Adipose tissue (tissue), 3 donors: Measurements from ENCODE around the gene TCP11X1. TPM values are rescaled to one million over a fixed set of nuclear protein-coding genes. Genes with fewer than 3 reads are reported as not detected.
"Not testable (repeated sequence)": the region's sequence is repeated elsewhere in the genome, so short reads cannot be mapped to it uniquely, and the experiment has no call there.

ENCODE experiments used
- H3K27ac ChIP-seq: one replicate; pipeline ENCODE4 v1.5.1; 2013; ENCODE audit warnings: low read depth, low read length
- WGBS, 3 donors: extraction: QIAGEN DNeasy Blood & Tissue Kit; methylation state at CpG; one replicate each; pipeline ENCODE4 v1.1.7; 2013; 5-methylcytosine and 5-hydroxymethylcytosine counted together
- polyA plus RNA-seq, 3 donors: library from polyadenylated mRNA; stranded (reverse); fragments of 200-250 nt; gene quantifications; one replicate each; pipeline ENCODE4 v1.2.3, GENCODE V29; 2013
- donor health status: healthy with polysubstance abuse.
- donor health status: Bipolar disorder and iron deficiency.
- donor health status: healthy.

Gene TCP11X1
- not detected for polyA plus RNA-seq

DNA sequence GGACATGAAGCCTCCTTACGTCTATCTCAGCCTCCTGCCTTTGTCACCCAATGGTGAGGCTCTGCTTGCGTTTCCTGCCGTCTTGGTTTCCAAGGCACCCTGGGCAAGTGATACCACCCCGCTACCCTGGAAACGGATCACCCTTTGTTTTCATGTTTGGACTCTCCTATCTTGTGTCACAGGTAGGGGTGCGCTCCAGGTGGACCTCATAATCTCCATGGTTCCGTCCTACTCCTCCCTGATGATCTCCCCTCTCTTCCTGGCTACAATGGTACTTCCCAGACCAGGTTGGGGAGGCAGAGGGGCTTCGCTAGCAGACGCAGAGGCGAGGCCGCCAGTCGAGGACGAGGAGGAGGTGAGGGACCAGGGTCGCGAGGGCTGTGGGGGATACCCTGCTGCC, at the start of gene TCP11X1:
Gene TCP11X1, plus strand, starts transcription at position 316 of the 400 bp plus-strand sequence.
- H3K27ac ChIP-seq = not testable (repeated sequence)
- WGBS, 3 donors = no CpG with 5 or more reads among the region's 15 CpGs

DNA sequence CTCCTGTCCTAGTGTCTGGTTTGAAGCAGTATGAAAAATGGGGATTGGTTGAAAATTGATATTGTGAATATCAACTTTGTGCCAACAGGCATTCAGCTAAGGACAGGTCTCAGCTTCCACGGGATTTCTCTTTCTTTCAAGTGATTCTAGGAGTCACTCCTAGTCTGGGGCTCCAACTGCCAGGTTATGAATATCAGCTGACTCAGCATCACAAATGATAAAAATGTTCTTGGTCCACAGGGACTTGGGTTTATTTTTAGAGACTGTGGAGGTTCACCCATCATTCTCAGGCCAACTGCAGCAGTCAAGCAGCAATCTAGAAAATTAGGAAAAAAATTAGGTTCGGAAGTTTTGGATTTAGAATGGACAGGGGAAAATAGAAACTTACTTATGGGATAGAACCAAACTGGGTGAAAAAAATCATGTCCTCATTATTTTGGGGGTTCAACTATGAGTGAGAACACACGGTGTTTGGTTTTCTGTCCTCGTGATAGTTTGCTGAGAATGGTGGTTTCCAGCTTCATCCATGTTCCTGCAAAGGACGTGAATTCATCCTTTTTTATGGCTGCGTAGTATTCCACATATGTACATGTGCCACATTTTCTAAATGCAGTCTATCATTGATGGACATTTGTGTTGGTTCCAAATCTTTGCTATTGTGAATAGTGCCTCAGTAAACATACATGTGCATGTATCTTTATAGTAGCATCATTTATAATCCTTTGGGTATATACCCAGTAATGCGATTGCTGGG, 29.0 kb upstream of the TCP11X1 start:
- WGBS, 3 donors = 64 to 80% (median 74%) methylated on average over 7 of the region's 7 CpGs
- no peak overlapping the region for H3K27ac ChIP-seq

DNA sequence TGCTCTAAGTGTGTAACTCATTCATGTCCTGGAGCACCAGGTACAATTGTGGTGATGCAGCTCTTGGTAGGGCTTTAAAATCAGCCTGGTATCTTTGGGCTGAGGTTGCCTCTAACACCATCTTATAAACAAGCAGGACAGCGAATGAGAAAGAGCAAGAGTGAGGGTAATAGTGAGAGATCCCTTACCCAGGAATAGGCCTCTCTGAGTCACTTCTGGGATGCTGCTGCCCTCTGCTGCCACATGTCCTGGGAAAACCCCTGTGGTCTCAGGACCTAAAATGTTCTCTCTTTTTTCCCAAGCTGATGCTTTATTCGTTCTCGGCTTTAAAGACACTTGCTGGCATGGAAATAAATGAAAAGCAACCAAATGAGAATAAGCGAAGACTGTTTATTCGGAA, 7.2 kb upstream of the TCP11X1 start:
- WGBS, 3 donors = no CpG with 5 or more reads among the region's 5 CpGs
- H3K27ac ChIP-seq = not testable (repeated sequence)

DNA sequence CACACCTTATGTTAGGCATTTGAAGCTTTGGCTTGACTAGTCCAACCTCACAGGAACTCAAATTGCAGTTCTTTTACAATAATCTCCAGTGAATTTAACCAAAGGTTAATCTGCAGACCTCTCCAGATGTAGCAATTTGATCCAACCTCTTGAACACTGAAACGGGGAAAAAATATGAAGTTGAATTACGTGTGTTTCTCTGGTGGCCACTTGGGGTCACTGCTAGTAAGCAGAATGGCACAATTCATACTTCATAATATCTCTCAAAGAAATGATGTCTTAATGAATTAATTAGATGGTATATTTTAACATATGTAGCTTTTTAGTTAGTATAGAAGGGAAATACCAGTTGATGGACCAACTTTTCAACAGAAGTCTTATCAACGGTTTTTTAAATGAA, 1.4 kb downstream of the TCP11X1 start:
- WGBS, 3 donors = no CpG with 5 or more reads among the region's 3 CpGs
- not testable (repeated sequence) for H3K27ac ChIP-seq

DNA sequence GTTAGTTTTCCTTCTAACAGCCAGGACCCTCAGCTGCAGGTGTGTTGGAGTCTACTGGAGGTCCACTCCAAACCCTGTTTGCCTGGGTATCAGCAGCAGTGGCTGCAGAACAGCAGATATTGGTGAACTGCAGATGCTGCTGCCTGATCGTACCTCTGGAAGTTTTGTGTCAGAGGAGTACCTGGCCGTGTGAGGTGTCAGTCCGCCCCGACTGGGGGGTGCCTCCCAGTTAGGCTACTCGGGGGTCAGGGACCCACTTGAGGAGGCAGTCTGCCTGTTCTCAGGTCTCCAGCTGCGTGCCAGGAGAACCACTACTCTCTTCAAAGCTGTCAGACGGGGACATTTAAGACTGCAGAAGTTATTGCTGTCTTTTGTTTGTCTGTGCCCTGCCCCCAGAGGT, 20.6 kb downstream of the TCP11X1 start:
- 76 to 87% methylated on average over 4 to 5 of the region's 7 CpGs; no CpG with 5 or more reads in 1 of the 3 donors for WGBS, 3 donors

DNA sequence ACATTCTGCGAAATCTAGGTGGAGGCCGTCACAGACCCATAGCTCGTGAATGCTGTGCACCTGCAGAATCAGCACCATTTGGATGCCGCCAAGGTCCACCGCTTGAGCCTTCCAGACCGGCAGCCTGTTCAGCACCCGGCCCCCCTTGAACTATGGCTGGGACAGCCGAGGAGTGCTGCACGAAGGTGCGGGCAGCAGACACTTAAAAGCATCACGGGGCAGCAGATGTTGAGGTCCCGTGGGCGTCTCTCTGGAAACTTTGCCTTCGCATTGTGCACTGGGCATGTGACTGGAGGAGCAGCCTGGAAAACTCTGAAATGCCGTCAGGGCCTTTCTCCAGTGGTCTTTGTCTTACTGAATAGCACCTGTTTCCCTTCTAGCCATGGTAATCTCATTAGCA, 25.2 kb downstream of the TCP11X1 start:
- 78 to 86% (median 80%) methylated on average over 7 to 9 of the region's 15 CpGs for WGBS, 3 donors
- not testable (repeated sequence) for H3K27ac ChIP-seq

More for the DNA sequence above, 20.6 kb downstream of the TCP11X1 start:
- not testable (repeated sequence) for H3K27ac ChIP-seq

DNA sequence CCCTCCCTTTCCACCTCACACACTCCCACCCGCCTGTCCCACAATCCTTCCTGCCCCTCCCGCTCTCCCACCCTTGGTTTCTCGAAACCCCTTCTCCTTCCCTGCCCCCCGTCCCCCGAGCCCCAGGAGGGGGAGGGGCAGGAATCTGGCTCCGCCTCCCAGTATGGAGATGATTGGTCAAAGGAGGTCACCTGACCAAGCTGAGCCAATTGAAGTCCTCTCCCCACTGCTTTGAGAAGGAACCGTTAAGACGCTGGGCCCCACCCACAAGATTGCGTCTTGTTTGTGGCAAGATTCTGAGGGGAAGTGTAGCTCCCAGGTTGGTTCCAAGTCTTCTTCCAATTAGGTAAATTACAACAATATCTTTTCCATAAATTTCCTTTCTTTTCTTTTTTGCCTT, 31.8 kb downstream of the TCP11X1 start, which contains the start of gene NXF2:
Gene NXF2, plus strand, starts transcription at position 275 of the 400 bp plus-strand sequence. CDS start 59,912 bp downstream, outside the sequence.
- WGBS, 3 donors = no CpG with 5 or more reads among the region's 9 CpGs
- not testable (repeated sequence) for H3K27ac ChIP-seq

DNA sequence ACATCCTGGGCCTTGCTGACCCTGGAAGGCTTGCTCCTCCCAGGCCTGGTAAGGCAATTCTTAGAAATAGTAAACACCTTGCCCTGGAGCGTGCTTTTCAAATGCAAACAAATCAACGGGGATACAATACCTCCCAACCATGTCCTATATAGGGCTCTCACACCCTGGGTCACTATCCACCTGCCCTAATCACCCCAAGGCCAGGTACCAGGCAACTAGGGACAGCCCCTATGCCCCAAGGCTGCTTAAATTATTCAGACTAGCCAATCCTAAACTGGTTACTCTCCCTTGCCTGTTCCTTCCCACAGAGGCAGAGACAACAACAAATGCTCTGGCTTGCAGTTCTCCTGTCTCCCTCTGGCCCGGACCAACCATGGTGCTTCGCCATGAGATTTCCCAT, 57.1 kb downstream of the TCP11X1 start:
- H3K27ac ChIP-seq = not testable (repeated sequence)
- WGBS, 3 donors = no CpG with 5 or more reads among the region's 4 CpGs

Other genes starting within 250 kb of the TCP11X1 start
- 1 to 10 TPM; 1.6 to 1.7 (median 1.7) TPM for gene TCEAL2, start 89.6 kb upstream of the TCP11X1 start, polyA plus RNA-seq
- gene TCEAL6, start 72.8 kb upstream of the TCP11X1 start, polyA plus RNA-seq = under 1 TPM in 2 of 3 donors, not detected in 1; 0.10 to 0.16 TPM
- gene BEX5, start 59.3 kb upstream of the TCP11X1 start, polyA plus RNA-seq = 10 to 100 TPM in 1 of 3 donors, 1 to 10 TPM in 1, under 1 TPM in 1; 0.90 to 17.1 (median 2.3) TPM
- not detected for gene NXF2, start 31.9 kb downstream of the TCP11X1 start, polyA plus RNA-seq
- gene NXF2B, start 224.7 kb downstream of the TCP11X1 start, polyA plus RNA-seq = not detected